RKO (cell line): ENCODE results near the gene KIF12.
A peak's percentile ranks its signal among the peaks of the same experiment; 100 is the strongest.
"Not testable (repeated sequence)": the region's sequence is repeated elsewhere in the genome, so short reads cannot be mapped to it uniquely, and the experiment has no call there.

Experiments used
- DNase-seq: peaks from one replicate; pipeline ENCODE4 v3.0.0-alpha.2; 2016; ENCODE audit warnings: low spot score

KIF12 gene

GRCh38 chr9:114084282-114085073 is 14.6 kb downstream of the KIF12 start:
- DNase-seq: no peak

- DNase-seq: no peak
These were observed 15.4 kb downstream of the KIF12 start for GRCh38 chr9:114083666-114084065.

DNA sequence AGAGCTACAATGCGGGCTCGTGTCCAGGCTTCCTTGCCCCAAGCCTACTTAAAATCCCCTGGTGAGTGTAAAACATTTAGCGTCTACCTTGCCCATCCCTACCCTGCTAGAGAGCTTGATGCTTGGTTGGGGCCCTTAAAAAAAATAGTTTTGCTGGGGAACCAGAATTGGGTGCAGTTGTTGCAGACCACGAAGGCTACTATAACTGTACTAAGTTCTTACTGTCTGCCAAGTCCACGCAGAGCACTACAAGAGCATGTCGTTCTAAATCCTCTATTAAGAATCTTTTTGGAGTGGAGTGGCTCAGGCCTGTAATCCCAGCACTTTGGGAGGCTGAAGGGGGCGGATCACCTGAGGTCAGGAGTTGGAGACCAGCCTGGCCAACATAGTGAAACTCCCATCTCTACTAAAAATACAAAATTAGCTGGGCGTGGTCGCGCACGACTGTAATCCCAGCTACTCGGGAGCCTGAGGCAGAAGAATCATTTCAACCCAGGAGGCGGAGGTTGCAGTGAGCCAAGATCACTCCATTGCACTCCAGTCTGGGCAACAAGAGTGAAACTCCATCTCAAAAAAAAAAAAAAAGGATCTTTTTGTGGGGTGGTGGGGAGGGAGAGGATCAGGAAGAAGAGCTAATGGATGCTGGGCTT is 16.2 kb downstream of the KIF12 start:
- not testable (repeated sequence) for DNase-seq

- DNase-seq: peak; percentile 89
These were observed 16.9 kb downstream of the KIF12 start for GRCh38 chr9:114082017-114082762.

- DNase-seq: no peak
These were observed 17.6 kb downstream of the KIF12 start for GRCh38 chr9:114081441-114082016.

DNA sequence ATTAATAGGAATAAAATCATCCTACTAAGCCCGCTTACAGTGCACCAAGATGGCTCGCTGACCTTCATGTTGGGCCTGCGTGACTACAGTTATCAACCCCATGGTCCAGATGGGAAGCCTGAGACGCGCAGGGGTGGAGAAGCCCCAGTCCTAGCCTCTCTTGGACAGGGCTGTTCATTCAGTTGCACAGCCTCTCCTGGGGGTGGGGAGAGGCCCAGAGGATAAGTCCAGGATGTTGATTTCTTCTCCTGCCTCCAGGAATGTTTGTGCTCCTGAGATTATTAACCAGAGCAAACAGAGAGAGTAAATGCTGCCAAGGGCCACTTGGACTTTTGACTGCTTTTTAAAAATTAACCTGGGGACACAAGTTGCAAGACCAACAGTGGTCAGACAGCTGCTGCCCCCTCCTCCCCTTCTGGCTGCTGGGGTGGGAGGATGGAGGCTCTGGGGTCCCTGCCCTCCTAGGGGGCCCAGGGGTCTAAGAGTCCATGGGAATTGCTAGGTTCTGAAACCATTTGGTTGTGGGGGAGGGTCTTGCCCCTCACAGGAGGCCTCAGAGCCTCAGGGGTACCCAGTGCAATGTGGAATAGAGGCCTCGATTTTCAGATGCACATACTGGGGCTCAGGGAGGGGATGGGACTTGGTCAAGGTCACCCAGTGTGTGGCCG is 18.2 kb downstream of the KIF12 start:
- no peak for DNase-seq

GRCh38 chr9:114080195-114080772 is 18.8 kb downstream of the KIF12 start:
- DNase-seq: no peak

GRCh38 chr9:114078781-114079156 is 20.3 kb downstream of the KIF12 start:
- no peak for DNase-seq

GRCh38 chr9:114078021-114078780 is 20.9 kb downstream of the KIF12 start, which contains the start of gene AMBP:
Gene AMBP, minus strand, starts transcription at chr9:114078300. Its CDS starts 91 bp downstream, at chr9:114078209.
- DNase-seq: no peak

DNA sequence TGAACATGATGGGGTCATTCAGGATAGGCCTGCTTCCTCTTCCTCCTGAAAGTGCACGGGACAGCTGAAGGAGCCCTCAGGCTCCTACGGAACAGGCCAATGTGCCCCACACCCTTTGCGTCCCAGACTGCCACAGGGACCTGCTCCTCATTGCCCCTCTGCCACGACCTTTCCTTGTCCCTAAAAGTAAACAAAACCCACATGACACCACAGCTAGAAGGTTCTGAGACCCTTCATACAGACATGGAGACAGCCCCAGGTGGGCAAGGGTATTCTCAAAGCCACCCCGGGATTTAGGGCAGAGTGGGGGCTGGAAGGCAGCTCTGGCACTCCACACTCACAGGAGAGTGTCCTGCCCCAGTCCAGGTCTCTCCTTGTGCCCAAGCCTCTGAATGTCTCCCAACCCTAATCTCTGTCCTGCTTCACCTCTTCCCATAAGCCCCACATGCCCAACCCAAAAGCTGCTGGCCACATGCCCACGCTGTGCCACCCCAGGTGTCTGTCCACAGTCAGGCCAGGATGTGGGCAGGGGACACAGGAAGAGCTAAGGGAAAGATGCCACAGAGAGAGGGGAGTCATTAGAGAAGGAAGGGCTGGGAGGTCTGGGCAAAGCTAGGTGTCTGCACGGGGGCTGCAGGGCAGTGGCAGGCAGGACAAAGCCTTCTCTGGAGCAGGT is 21.8 kb downstream of the KIF12 start:
- no peak for DNase-seq

GRCh38 chr9:114076237-114077161 is 22.6 kb downstream of the KIF12 start:
- no peak for DNase-seq

GRCh38 chr9:114075602-114076001 is 23.5 kb downstream of the KIF12 start:
- no peak for DNase-seq

DNA sequence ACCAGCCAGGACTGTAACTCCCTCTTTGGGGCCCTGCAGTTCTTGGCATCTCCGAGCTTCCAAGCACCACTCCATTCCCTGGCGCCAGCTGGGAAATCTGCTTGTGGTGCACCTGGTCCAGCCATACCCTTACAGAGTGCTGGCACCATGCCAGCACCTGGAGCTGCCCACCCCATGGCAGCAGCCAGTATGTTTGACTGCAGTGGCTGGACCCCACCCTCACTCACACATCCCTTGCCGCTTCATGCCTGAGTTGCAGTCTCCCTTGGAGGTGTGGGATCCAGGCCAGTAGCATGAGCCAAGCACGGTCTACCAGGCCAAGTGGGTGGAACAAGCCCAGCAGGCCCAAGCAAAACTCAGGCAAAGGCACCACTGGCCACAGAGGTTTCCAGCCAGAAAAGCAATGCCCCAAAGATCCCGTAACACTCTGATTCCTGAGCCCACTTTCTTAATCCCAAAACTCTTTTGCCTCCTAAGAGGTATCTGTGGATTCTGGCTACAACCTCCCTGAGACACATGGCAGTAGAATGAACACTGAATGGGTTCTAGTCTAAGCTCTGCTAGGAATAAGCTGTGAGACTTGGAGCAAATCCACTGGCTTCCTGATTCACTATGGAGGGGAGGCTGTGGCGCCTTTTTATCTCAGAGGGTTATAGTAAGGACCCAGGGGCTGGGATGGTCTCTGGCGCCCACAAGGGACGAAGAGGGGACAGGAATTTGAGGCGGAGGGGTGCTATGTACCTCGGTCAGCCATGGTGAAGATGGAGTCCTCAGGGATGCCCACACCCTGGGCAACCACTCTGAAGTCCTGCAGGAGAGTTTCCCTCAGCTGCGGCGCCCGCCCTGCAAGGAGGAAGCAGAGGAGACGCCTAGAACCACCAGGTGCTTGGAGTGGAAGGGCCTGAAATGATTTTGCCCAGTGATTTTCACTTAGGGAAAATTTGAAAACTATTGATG is 26.6 kb downstream of the KIF12 start:
- DNase-seq: no peak

GRCh38 chr9:114071197-114071795 is 27.8 kb downstream of the KIF12 start:
- no peak for DNase-seq

DNA sequence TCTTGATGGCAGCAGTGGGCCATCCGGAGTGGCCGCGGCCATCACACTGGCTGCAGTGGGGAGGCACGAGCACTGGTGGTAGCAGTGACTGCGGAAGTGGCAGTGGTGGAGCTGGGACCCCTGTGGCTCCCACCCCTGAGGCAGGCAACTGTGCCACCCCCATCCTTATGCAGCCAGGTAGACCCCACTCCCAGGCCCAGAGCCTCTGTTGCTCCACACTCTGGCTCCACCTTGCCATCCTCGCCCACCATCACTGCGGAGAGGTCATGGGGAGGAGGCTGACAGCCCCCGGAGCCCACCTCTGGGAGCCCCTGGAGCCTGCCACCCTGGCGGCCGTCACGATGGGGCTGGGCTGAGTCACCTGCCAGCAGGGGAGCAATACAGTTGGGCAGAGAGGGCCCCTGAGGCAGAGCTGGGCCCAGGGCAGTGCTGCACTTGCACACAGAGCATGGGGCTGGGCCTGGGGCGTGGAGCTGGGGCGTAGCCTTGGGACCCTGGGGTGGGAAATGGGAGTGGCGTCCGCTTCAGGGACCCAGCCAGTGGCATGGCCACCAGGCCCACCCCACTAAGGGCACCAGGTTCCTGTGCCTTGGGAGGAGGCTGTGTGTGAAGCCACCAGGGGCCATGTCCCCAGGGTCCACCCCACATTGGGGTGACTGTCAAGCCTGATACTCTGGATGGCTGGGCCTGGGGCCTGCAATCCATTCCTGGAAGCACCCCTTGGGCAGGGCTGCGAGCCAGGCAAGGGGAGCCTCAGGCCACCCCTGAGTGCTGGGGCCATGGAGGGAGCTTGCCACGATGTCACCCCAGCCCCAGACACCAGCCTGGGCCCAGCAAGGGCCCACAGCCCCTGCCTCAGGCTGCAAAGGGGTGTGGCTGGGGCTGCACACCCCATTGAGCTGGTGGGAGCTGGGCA is 28.6 kb downstream of the KIF12 start:
- DNase-seq: no peak

- DNase-seq: no peak
These were observed 29.5 kb downstream of the KIF12 start for GRCh38 chr9:114069476-114070187.
